GM21515 (cell line): ENCODE data around the gene COMT.

Experiments
- ATAC-seq: cut with Tn5 transposase; IDR thresholded peaks from one replicate; pipeline ENCODE4 v1.9.1; 2021; ENCODE audit not compliant: unreplicated experiment

COMT gene

GRCh38 chr22:19968450-19968891, 26.9 kb downstream of the COMT start:
- ATAC-seq, result no peak

- ATAC-seq, result no peak
These were observed 27.8 kb downstream of the COMT start for GRCh38 chr22:19969141-19969928.

GRCh38 chr22:19970031-19970478, 28.5 kb downstream of the COMT start:
- no peak for ATAC-seq

- ATAC-seq, result no peak
These were observed 29.1 kb downstream of the COMT start for GRCh38 chr22:19970479-19971275.

- ATAC-seq, result no peak
These were observed 29.9 kb downstream of the COMT start for GRCh38 chr22:19971276-19972124.

GRCh38 chr22:19972251-19972650, 30.7 kb downstream of the COMT start:
- ATAC-seq, result no peak

- no peak for ATAC-seq
These were observed 31.3 kb downstream of the COMT start for GRCh38 chr22:19972652-19973550.

- no peak for ATAC-seq
These were observed 32.1 kb downstream of the COMT start for GRCh38 chr22:19973551-19974267.

- ATAC-seq, result no peak
These were observed 32.8 kb downstream of the COMT start for GRCh38 chr22:19974268-19974861.

- ATAC-seq, result no peak
These were observed 33.5 kb downstream of the COMT start for GRCh38 chr22:19974935-19975706.

GRCh38 chr22:19975707-19976035, 34.1 kb downstream of the COMT start:
- ATAC-seq, result no peak

- ATAC-seq, result no peak
These were observed 35.1 kb downstream of the COMT start for GRCh38 chr22:19976671-19977070.

- no peak for ATAC-seq
These were observed 36.0 kb downstream of the COMT start for GRCh38 chr22:19977296-19978243.

- no peak for ATAC-seq
These were observed 37.2 kb downstream of the COMT start for GRCh38 chr22:19978748-19979147.

- ATAC-seq, result no peak
These were observed 38.3 kb downstream of the COMT start for GRCh38 chr22:19979712-19980493.

GRCh38 chr22:19980766-19981165, 39.2 kb downstream of the COMT start:
- ATAC-seq, result no peak
